Ectodermal cell (in vitro differentiated cells): ENCODE results near the gene ACSL3. TPM values are rescaled to one million over a fixed set of nuclear protein-coding genes. Genes with fewer than 3 reads are reported as not detected.

Source experiments
- H3K27ac ChIP-seq: 2 replicates; pipeline ENCODE4 v1.7.0; 2013; ENCODE audit warnings: mild to moderate bottlenecking, low read depth, low read length; ENCODE audit not compliant: insufficient read depth, poor library complexity, severe bottlenecking
- H3K27me3 ChIP-seq: 2 replicates; pipeline ENCODE4 v1.7.0; 2013; ENCODE audit warnings: mild to moderate bottlenecking, low read length; ENCODE audit not compliant: insufficient read depth, control insufficient read depth, poor library complexity, severe bottlenecking
- H3K36me3 ChIP-seq: one replicate; pipeline ENCODE4 v1.7.0; 2013; ENCODE audit warnings: low read length; ENCODE audit not compliant: control insufficient read depth, insufficient read depth
- H3K4me1 ChIP-seq: one replicate; pipeline ENCODE4 v1.7.0; 2013; ENCODE audit warnings: low read length; ENCODE audit not compliant: control insufficient read depth, insufficient read depth
- H3K4me3 ChIP-seq: 2 replicates; pipeline ENCODE4 v1.7.0; 2013; ENCODE audit warnings: low read depth, low read length, control low read depth; ENCODE audit not compliant: insufficient read depth
- H3K9me3 ChIP-seq: 2 replicates; pipeline ENCODE4 v1.7.0; 2013; ENCODE audit warnings: mild to moderate bottlenecking, low read length, moderate library complexity; ENCODE audit not compliant: control insufficient read depth
- WGBS, 2 experiments: methylation state at CpG; one replicate each; pipeline ENCODE4 v1.1.7; 2013; ENCODE audit warnings: missing lambda C conversion rate in 2 of 2; 5-methylcytosine and 5-hydroxymethylcytosine counted together
- polyA plus RNA-seq, 4 experiments: library from polyadenylated mRNA; stranded (reverse); fragments of 50-300 nt; gene quantifications; one replicate each; pipeline ENCODE4 v1.2.3, GENCODE V29; 2013

ACSL3 gene
- 87.4 TPM for polyA plus RNA-seq (2013, experiment 1 of 4)
- polyA plus RNA-seq (2013, experiment 2 of 4): 104 TPM
- polyA plus RNA-seq (2013, experiment 3 of 4): 67.7 TPM
- polyA plus RNA-seq (2013, experiment 4 of 4): 77.2 TPM

- no peaks in the 10 kb centered on the region for H3K9me3 ChIP-seq
- no peaks in the 10 kb centered on the region for H3K36me3 ChIP-seq
- H3K27me3 ChIP-seq: no peaks in the 10 kb centered on the region
- peaks cover 23% of the 10 kb centered on the region for H3K4me1 ChIP-seq
- H3K4me3 ChIP-seq: peak within 1 kb of the TSS; percentile 93
- 0% methylated on average over 98 to 99 of the region's 99 CpGs for WGBS, 2 experiments
- peak within 1 kb of the TSS; percentile 87 for H3K27ac ChIP-seq
Measured at GRCh38 chr2:222860740-222861410, at the start of gene ACSL3. ACSL3 (plus strand) TSS chr2:222861036; CDS start chr2:222908773, 47,737 bp downstream.

GRCh38 chr2:222811828-222812227 lies 49.0 kb upstream of the ACSL3 start:
- no peak overlapping the region for H3K27ac ChIP-seq
- 89 to 96% methylated on average over 1 of the region's 1 CpG for WGBS, 2 experiments

GRCh38 chr2:222813177-222813843 lies 47.5 kb upstream of the ACSL3 start:
- 79 to 86% methylated on average over 5 to 6 of the region's 6 CpGs for WGBS, 2 experiments
- Histone ChIP-seq H3K4me1 (no peaks in the 10 kb centered on the region), H3K4me3 (no peak overlapping the region), H3K36me3 (no peaks in the 10 kb centered on the region), H3K27ac (no peak overlapping the region), H3K27me3 (no peaks in the 10 kb centered on the region), H3K9me3 (no peaks in the 10 kb centered on the region)

More at GRCh38 chr2:222811828-222812227, 49.0 kb upstream of the ACSL3 start:
- H3K4me1 ChIP-seq: no peaks in the 10 kb centered on the region
- no peak overlapping the region for H3K4me3 ChIP-seq
- H3K27me3 ChIP-seq: no peaks in the 10 kb centered on the region
- H3K9me3 ChIP-seq: no peaks in the 10 kb centered on the region
- H3K36me3 ChIP-seq: no peaks in the 10 kb centered on the region

GRCh38 chr2:222819722-222820333 lies 41.0 kb upstream of the ACSL3 start:
- WGBS, 2 experiments: 94 to 96% methylated on average over 2 of the region's 2 CpGs
- H3K27me3 ChIP-seq: no peaks in the 10 kb centered on the region
- no peak overlapping the region for H3K27ac ChIP-seq

GRCh38 chr2:222823183-222823930 lies 37.5 kb upstream of the ACSL3 start:
- Histone ChIP-seq H3K4me1 (no peaks in the 10 kb centered on the region), H3K27me3 (no peaks in the 10 kb centered on the region), H3K36me3 (no peaks in the 10 kb centered on the region), H3K27ac (no peak overlapping the region), H3K4me3 (no peak overlapping the region), H3K9me3 (no peaks in the 10 kb centered on the region)
- WGBS, 2 experiments: 94 to 95% methylated on average over 6 of the region's 6 CpGs

More at GRCh38 chr2:222819722-222820333, 41.0 kb upstream of the ACSL3 start:
- Histone ChIP-seq H3K4me3 (no peak overlapping the region), H3K4me1 (no peaks in the 10 kb centered on the region), H3K9me3 (no peaks in the 10 kb centered on the region), H3K36me3 (no peaks in the 10 kb centered on the region)

- Histone ChIP-seq H3K9me3 (no peaks in the 10 kb centered on the region), H3K4me3 (no peak overlapping the region), H3K27me3 (no peaks in the 10 kb centered on the region), H3K36me3 (no peaks in the 10 kb centered on the region), H3K27ac (no peak overlapping the region), H3K4me1 (no peaks in the 10 kb centered on the region)
- 100% methylated on average over 1 of the region's 1 CpG; no CpG with 5 or more reads in 1 of the 2 experiments for WGBS, 2 experiments
Measured at GRCh38 chr2:222825031-222825430, 35.8 kb upstream of the ACSL3 start.

GRCh38 chr2:222827417-222827816 lies 33.4 kb upstream of the ACSL3 start:
- no peaks in the 10 kb centered on the region for H3K27me3 ChIP-seq
- no peak overlapping the region for H3K27ac ChIP-seq
- no peaks in the 10 kb centered on the region for H3K36me3 ChIP-seq
- 89 to 90% methylated on average over 1 of the region's 1 CpG for WGBS, 2 experiments
- H3K9me3 ChIP-seq: no peaks in the 10 kb centered on the region
- H3K4me1 ChIP-seq: no peaks in the 10 kb centered on the region
- H3K4me3 ChIP-seq: no peak overlapping the region

- WGBS, 2 experiments: 91 to 92% methylated on average over 11 of the region's 11 CpGs
- no peaks in the 10 kb centered on the region for H3K27me3 ChIP-seq
- no peaks in the 10 kb centered on the region for H3K4me1 ChIP-seq
- H3K27ac ChIP-seq: no peak overlapping the region
- H3K9me3 ChIP-seq: no peaks in the 10 kb centered on the region
- H3K4me3 ChIP-seq: no peak overlapping the region
- no peaks in the 10 kb centered on the region for H3K36me3 ChIP-seq
Measured at GRCh38 chr2:222828572-222828971, 32.3 kb upstream of the ACSL3 start.

- H3K27me3 ChIP-seq: no peaks in the 10 kb centered on the region
- no peaks in the 10 kb centered on the region for H3K36me3 ChIP-seq
- H3K4me3 ChIP-seq: no peak overlapping the region
- H3K27ac ChIP-seq: no peak overlapping the region
- H3K9me3 ChIP-seq: no peaks in the 10 kb centered on the region
- H3K4me1 ChIP-seq: no peaks in the 10 kb centered on the region
- WGBS, 2 experiments: 85 to 94% methylated on average over 3 of the region's 3 CpGs
Measured at GRCh38 chr2:222830164-222830563, 30.7 kb upstream of the ACSL3 start.
